GM12875 (cell line): ENCODE measurements around the gene KYNU.

Experiments
- H3K4me3 ChIP-seq: one replicate; pipeline ENCODE4 v1.5.1; 2011; ENCODE audit warnings: low read depth, low read length, control low read depth
- CTCF ChIP-seq: IDR thresholded peaks from 2 replicates; pipeline ENCODE4 v1.5.1; 2011; ENCODE audit warnings: low read depth, mild to moderate bottlenecking, control low read depth, inconsistent platforms, low read length, moderate library complexity, borderline replicate concordance; ENCODE audit not compliant: insufficient read depth

KYNU gene

DNA sequence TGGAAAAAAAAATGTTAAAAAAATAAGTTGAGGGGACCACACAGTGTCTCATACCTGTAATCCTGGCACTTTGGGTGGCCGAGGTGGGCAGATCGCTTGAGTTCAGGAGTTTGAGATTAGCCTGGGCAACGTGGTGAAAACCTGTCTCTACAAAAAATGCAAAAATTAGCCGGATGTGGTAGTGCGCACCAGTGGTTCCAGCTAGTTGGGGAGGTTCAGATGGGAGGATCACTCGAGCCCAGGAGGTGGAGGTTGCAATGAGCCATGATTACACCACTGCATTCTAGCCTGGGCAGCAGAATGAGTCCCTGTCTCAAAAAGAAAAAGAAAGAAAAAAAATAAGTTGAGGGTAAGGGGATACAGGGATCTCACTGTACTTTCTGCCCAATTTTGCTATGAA, 6.1 kb upstream of the KYNU start:
- TF ChIP-seq CTCF = no peak
- no peak overlapping the region for H3K4me3 ChIP-seq

GRCh38 chr2:142872882-142873724, 4.4 kb upstream of the KYNU start:
- no peak overlapping the region for H3K4me3 ChIP-seq
- TF ChIP-seq CTCF = no peak

DNA sequence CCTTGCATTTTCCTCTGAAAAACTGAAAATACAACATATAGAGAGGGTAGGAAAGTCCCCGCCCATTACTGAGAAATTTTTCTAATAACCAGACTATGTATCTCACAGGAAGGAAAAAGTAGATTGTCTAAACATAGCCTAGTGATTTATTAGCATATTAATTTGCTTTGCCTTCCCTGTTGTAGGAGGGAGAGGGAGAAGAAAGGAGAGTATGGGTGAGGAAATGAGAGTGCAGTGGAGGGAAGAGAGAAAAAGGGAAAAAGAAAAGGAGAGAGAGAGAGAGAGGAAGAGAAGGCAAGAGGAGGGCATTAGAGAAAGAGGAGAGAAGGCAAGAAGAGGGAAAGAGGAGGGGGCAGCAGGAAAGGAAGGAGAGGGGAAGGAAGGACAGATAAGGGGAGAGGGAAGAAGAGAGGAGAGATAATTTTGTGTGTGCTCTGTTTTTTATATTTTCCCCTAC, 3.6 kb upstream of the KYNU start:
- no peak for TF ChIP-seq CTCF
- no peak overlapping the region for H3K4me3 ChIP-seq

DNA sequence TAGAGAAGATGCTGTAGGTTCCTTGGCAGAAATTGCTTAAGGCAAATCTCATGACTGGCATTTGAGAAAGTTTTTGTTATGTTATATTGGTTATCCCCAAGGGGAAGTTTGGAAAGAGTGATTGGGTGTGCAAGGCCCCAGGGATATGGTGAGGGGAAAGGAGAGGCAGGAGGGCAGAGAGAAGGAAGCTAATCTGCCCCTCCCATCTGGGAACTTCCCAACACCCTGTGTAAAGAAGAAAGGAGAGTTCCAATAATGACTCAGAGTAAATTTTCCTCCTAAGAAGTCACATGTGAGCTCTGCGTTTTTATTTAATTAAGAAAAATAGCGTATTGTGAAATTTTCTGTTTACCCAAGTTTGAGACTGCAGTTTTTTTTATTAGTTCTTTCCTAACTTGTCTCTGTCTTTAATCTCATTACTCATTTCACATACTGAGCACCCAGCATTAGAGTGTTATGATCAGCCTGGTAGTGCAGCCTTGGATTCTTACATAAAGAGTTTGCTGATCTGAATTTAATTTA, 3.1 kb upstream of the KYNU start:
- H3K4me3 ChIP-seq = no peak overlapping the region
- TF ChIP-seq CTCF = no peak

DNA sequence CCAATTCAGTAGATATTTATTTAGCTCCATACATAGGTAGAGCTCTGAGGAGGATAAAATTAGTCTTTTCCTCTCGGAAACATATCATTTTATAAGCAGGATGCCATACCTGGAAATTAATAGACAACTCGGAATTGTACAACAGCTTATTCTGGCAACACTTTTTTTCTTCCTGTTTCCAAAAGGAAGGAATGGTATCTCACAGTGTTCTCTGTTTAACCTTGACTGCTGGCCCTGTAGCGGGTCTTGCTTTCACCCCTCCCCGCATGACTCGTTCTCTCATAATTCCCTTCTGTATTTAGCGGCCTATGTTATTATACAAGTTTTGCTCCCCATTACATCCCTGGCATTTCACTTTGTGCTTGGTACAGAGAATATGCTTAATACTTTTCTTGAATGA, 2.5 kb upstream of the KYNU start:
- H3K4me3 ChIP-seq = no peak overlapping the region
- TF ChIP-seq CTCF = no peak

GRCh38 chr2:142875652-142876051, 1.8 kb upstream of the KYNU start:
- H3K4me3 ChIP-seq = no peak overlapping the region
- no peak for TF ChIP-seq CTCF

- H3K4me3 ChIP-seq = no peak overlapping the region
These were observed 1.0 kb upstream of the KYNU start for GRCh38 chr2:142876423-142876822.

More at GRCh38 chr2:142876423-142876822, 1.0 kb upstream of the KYNU start:
- no peak for TF ChIP-seq CTCF
